AG04449 (cell line): ENCODE results near the gene TNRC6A.

Experiments
- CTCF ChIA-PET: fragments of 350-600 bp; formaldehyde crosslinking; extraction: SDS; loops from one replicate; lab custom pipeline; 2021; ENCODE audit warnings: antibody characterized with exemption; lab: Yijun Ruan, JAX
- POLR2A ChIA-PET: fragments of 400-600, 350-600 bp; formaldehyde crosslinking; extraction: SDS; loops from one replicate; lab custom pipeline; 2020; ENCODE audit warnings: antibody characterized with exemption, inconsistent platforms; lab: Yijun Ruan, JAX
- DNase-seq: peaks from one replicate; pipeline ENCODE4 v3.0.0-alpha.2; 2010; ENCODE audit warnings: low read depth, low spot score
- H3K4me3 ChIP-seq: 2 replicates; pipeline ENCODE4 v1.5.1; 2011; ENCODE audit warnings: low read depth, mild to moderate bottlenecking, control low read depth, low read length
- CTCF ChIP-seq: IDR thresholded peaks from one replicate; pipeline ENCODE4 v1.5.1; 2011; ENCODE audit warnings: mild to moderate bottlenecking, moderate library complexity, low read length, control low read depth, inconsistent platforms; ENCODE audit not compliant: insufficient read depth; ENCODE audit errors: missing control alignments

Gene TNRC6A

GRCh38 chr16:24729951-24730815, 732 bp downstream of the TNRC6A start:
- no peak for TF ChIP-seq CTCF
- DNase-seq = no peak
- POLR2A ChIA-PET = interaction anchor here (0.7 to 0.9 kb wide), 2 partner anchors 30 to 40 kb away, joined by 3 to 4 read pairs; no protein-coding TSS in a partner anchor

GRCh38 chr16:24730914-24731313, 1.5 kb downstream of the TNRC6A start:
- peak overlapping the region; percentile 79 for H3K4me3 ChIP-seq
- ChIA-PET CTCF (interaction anchor here (1.5 to 1.7 kb wide), 2 partner anchors 50 to 151 kb away, joined by 4 to 9 read pairs; no protein-coding TSS in a partner anchor), POLR2A (interaction anchor here (0.7 to 0.9 kb wide), 2 partner anchors 31 to 40 kb away, joined by 3 to 4 read pairs; no protein-coding TSS in a partner anchor)
- DNase-seq = no peak
- TF ChIP-seq CTCF = no peak

More at GRCh38 chr16:24729951-24730815, 732 bp downstream of the TNRC6A start:
- CTCF ChIA-PET = interaction anchor here (1.5 to 1.7 kb wide), 2 partner anchors 49 to 150 kb away, joined by 4 to 9 read pairs; no protein-coding TSS in a partner anchor
- peak overlapping the region; percentile 79 for H3K4me3 ChIP-seq

- DNase-seq = no peak
- no peak for TF ChIP-seq CTCF
- no peak overlapping the region; the same call in none of the 2 replicates for H3K4me3 ChIP-seq
- ChIA-PET CTCF (interaction anchor here (1.5 kb wide), 1 partner anchor 51 kb away, joined by 4 read pairs; no protein-coding TSS in a partner anchor), POLR2A (no interaction called here)
Observed at GRCh38 chr16:24731722-24732419, 2.4 kb downstream of the TNRC6A start.

GRCh38 chr16:24734382-24734781, 4.9 kb downstream of the TNRC6A start:
- no peak overlapping the region for H3K4me3 ChIP-seq
- DNase-seq = peak; percentile 44
- ChIA-PET CTCF (interaction anchor here (1.0 to 2.9 kb wide), 2 partner anchors 45 to 154 kb away, joined by 3 to 11 read pairs; no protein-coding TSS in a partner anchor), POLR2A (no interaction called here)
- TF ChIP-seq CTCF = no peak

GRCh38 chr16:24736758-24737157, 7.3 kb downstream of the TNRC6A start:
- H3K4me3 ChIP-seq = no peak overlapping the region
- POLR2A ChIA-PET = no interaction called here
- TF ChIP-seq CTCF = no peak
- DNase-seq = no peak
- CTCF ChIA-PET = no interaction called here
